Fibroblast of lung (primary cell): Measurements from ENCODE around the gene WTAP. TPM values are rescaled to one million over a fixed set of nuclear protein-coding genes. Genes with fewer than 3 reads are reported as not detected.

Source experiments
- DNase-seq, 2 donors: peaks; one replicate each; pipeline versions ENCODE4 v3.0.0 to v3.0.0-alpha.2; 2010; ENCODE audit warnings: low read depth in 2 of 2
- H2AFZ ChIP-seq: 2 replicates; pipeline ENCODE4 v1.5.1; 2012; ENCODE audit warnings: low read length, control low read depth, inconsistent platforms
- H3K27ac ChIP-seq: 2 replicates; pipeline ENCODE4 v1.5.1; 2011; ENCODE audit warnings: low read length, control low read depth; ENCODE audit not compliant: insufficient read depth
- H3K27me3 ChIP-seq: 2 replicates; pipeline ENCODE4 v1.5.1; 2011; ENCODE audit warnings: mild to moderate bottlenecking, low read length; ENCODE audit not compliant: control insufficient read depth, insufficient read depth
- H3K36me3 ChIP-seq: 2 replicates; pipeline ENCODE4 v1.5.1; 2011; ENCODE audit warnings: low read length; ENCODE audit not compliant: control insufficient read depth, insufficient read depth
- H3K4me1 ChIP-seq: 2 replicates; pipeline ENCODE4 v1.5.1; 2011; ENCODE audit warnings: low read length; ENCODE audit not compliant: control insufficient read depth, insufficient read depth; ENCODE audit errors: extremely low read depth
- H3K4me2 ChIP-seq: 2 replicates; pipeline ENCODE4 v1.5.1; 2011; ENCODE audit warnings: low read length, control low read depth; ENCODE audit not compliant: insufficient read depth; ENCODE audit errors: extremely low read depth
- H3K4me3 ChIP-seq, 4 experiments: fragments of 200-600 bp in 1 of 4; sonication (generic) in 1 of 4; replicated peaks in 1 of 4; 2 replicates each; pipeline ENCODE4 v1.5.1; 2011 to 2016; ENCODE audit warnings: low read length in 4 of 4, low read depth in 3 of 4, mild to moderate bottlenecking in 3 of 4, control low read depth in 2 of 4, inconsistent platforms in 1 of 4, mixed read lengths in 1 of 4; ENCODE audit not compliant: insufficient read depth in 1 of 4; ENCODE audit errors: control extremely low read depth in 1 of 4
- H3K79me2 ChIP-seq: 2 replicates; pipeline ENCODE4 v1.5.1; 2012; ENCODE audit warnings: mild to moderate bottlenecking, low read length, inconsistent platforms; ENCODE audit not compliant: control insufficient read depth, insufficient read depth
- H3K9ac ChIP-seq: 2 replicates; pipeline ENCODE4 v1.5.1; 2011; ENCODE audit warnings: mild to moderate bottlenecking, low read length, control low read depth; ENCODE audit not compliant: insufficient read depth
- H3K9me3 ChIP-seq: 2 replicates; pipeline ENCODE4 v1.5.1; 2012; ENCODE audit warnings: low read depth, low read length; ENCODE audit not compliant: control insufficient read depth, insufficient read depth
- H4K20me1 ChIP-seq: 2 replicates; pipeline ENCODE4 v1.5.1; 2011; ENCODE audit warnings: low read length; ENCODE audit not compliant: control insufficient read depth, insufficient read depth; ENCODE audit errors: extremely low read depth
- EZH2 ChIP-seq: IDR thresholded peaks from 2 replicates; pipeline ENCODE4 v1.5.1; 2012; ENCODE audit warnings: low read length, control low read depth, mild to moderate bottlenecking; ENCODE audit errors: missing control alignments
- polyA plus RNA-seq, 2 donors: library from polyadenylated mRNA; depleted of rRNA in 1 of 2; stranded (reverse) in 1 of 2; unstranded in 1 of 2; fragments of >200 nt; gene quantifications; 2 replicates each; pipeline ENCODE4 v1.2.1, GENCODE V29; 2011 to 2012; ENCODE audit warnings: missing spikeins in 1 of 2
- total RNA-seq: library from RNA; depleted of rRNA; stranded (reverse); fragments of >200 nt; gene quantifications from 2 replicates; pipeline ENCODE4 v1.2.1, GENCODE V29; 2014
- TF ChIP-seq, protein P1 (sequence below), 2 donors: IDR thresholded peaks in 1 of 2; conservative IDR thresholded peaks in 1 of 2; 1 replicate in 1 of 2; 2 replicates in 1 of 2; pipeline ENCODE4 v1.5.1; 2011 to 2012; ENCODE audit warnings: low read length in 2 of 2, control low read depth in 1 of 2, inconsistent platforms in 1 of 2, low read depth in 1 of 2, mild to moderate bottlenecking in 1 of 2

WTAP gene
- total and polyA plus RNA-seq, 2 donors (not counting 1 experiment from before 2014, with no cell fraction given): 52.7 to 124 TPM

DNA sequence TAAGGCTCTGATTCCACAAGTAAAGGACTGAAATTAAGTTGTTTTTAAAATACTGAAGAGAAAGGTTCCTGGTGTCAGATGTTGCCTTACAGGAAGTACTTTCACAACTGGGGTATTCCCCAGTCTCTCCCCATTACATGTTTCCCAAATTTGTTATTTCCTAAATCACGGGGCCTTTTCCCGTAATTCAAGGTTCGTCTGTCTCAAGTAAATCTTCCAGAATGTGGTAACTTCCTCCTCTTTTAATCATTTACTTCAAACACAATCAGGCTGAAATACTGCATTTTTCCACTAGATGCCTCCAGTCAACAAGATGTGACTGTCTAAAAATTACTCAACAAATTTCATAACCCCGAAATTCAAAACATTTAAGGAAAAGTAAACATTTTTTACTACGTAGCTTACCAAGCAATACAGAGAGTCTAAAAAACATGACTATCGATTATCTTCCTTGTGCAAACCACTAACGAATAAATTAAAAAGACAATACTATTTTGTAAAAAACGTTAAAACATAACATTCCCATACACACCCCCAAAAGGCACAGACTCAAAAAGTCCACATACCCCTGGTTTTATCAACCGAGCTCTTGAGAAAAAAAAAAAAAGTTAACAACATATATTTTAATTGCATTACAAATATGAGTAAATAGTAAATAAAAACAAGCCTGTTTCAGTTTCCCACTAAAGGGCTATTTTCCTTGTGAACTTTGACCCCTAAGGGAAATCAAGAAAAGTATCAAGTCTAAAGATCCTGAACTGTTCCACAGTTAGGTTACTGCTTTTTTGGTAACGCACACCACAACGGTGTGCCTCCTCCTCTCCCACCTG is 36.0 kb upstream of the WTAP start:
- Histone ChIP-seq H3K27me3 (no peaks in the 10 kb centered on the region), H3K4me2 (peak overlapping the region; percentile 65), H3K9me3 (no peaks in the 10 kb centered on the region), H3K4me3 (peak overlapping the region; percentile 70 to 93 (median 80)), H3K9ac (no peak overlapping the region), H4K20me1 (no peaks in the 10 kb centered on the region), H3K79me2 (peaks cover 21% of the 10 kb centered on the region), H2AFZ (peak overlapping the region; percentile 64), H3K4me1 (peaks cover 8% of the 10 kb centered on the region), H3K36me3 (peaks cover 3% of the 10 kb centered on the region), H3K27ac (peak overlapping the region; percentile 89)
- TF ChIP-seq EZH2: no peak
- TF ChIP-seq, protein P1, sequence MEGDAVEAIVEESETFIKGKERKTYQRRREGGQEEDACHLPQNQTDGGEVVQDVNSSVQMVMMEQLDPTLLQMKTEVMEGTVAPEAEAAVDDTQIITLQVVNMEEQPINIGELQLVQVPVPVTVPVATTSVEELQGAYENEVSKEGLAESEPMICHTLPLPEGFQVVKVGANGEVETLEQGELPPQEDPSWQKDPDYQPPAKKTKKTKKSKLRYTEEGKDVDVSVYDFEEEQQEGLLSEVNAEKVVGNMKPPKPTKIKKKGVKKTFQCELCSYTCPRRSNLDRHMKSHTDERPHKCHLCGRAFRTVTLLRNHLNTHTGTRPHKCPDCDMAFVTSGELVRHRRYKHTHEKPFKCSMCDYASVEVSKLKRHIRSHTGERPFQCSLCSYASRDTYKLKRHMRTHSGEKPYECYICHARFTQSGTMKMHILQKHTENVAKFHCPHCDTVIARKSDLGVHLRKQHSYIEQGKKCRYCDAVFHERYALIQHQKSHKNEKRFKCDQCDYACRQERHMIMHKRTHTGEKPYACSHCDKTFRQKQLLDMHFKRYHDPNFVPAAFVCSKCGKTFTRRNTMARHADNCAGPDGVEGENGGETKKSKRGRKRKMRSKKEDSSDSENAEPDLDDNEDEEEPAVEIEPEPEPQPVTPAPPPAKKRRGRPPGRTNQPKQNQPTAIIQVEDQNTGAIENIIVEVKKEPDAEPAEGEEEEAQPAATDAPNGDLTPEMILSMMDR (conservative IDR thresholded peaks at IDR 0.05 in 1 of 2, IDR thresholded peaks at IDR 0.05 in 1 of 2; ENCODE audit: low read depth in 1 of 2, low read length in 2 of 2): peak; percentile 55 to 80
- DNase-seq: peak; percentile 75 to 94

DNA sequence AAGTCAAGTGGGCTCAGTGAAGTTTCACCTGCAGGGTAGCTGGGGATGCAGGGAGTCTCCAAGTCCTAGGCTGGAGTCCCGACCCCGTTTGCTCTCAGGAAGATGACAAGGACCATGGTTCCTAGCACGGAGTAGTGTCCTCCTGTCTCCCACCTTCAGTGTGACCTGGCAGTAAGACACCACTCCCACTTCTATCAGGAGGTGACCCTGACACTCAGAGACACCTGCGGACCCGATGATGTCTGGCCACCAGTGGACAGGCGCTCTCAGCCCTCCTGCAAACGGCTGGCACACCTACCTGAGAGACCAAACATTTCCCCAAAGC is 35.4 kb upstream of the WTAP start:
- no peak overlapping the region for H2AFZ ChIP-seq
- H3K4me3 ChIP-seq: peak overlapping the region; percentile 70 to 93 (median 80)
- H4K20me1 ChIP-seq: no peaks in the 10 kb centered on the region
- peaks cover 3% of the 10 kb centered on the region for H3K36me3 ChIP-seq
- H3K4me2 ChIP-seq: peak overlapping the region; percentile 65
- H3K9me3 ChIP-seq: no peaks in the 10 kb centered on the region
- H3K27me3 ChIP-seq: no peaks in the 10 kb centered on the region
- DNase-seq: no peak
- peaks cover 8% of the 10 kb centered on the region for H3K4me1 ChIP-seq
- peaks cover 21% of the 10 kb centered on the region for H3K79me2 ChIP-seq
- H3K9ac ChIP-seq: no peak overlapping the region
- peak overlapping the region; percentile 89 for H3K27ac ChIP-seq
- TF ChIP-seq, protein P1 (conservative IDR thresholded peaks at IDR 0.05 in 1 of 2, IDR thresholded peaks at IDR 0.05 in 1 of 2; ENCODE audit: low read depth in 1 of 2, low read length in 2 of 2): no peak
- no peak for TF ChIP-seq EZH2

- Histone ChIP-seq H3K9me3 (no peaks in the 10 kb centered on the region), H3K27ac (peak overlapping the region; percentile 89), H3K27me3 (no peaks in the 10 kb centered on the region), H2AFZ (peak overlapping the region; percentile 67), H4K20me1 (no peaks in the 10 kb centered on the region), H3K9ac (peak overlapping the region; percentile 83), H3K36me3 (no peaks in the 10 kb centered on the region), H3K79me2 (peaks cover 21% of the 10 kb centered on the region), H3K4me1 (peaks cover 8% of the 10 kb centered on the region), H3K4me3 (peak overlapping the region; percentile 70 to 93 (median 80)), H3K4me2 (peak overlapping the region; percentile 65)
- peak; percentile 47 to 60 for DNase-seq
- TF ChIP-seq EZH2: no peak
- TF ChIP-seq, protein P1 (conservative IDR thresholded peaks at IDR 0.05 in 1 of 2, IDR thresholded peaks at IDR 0.05 in 1 of 2; ENCODE audit: low read depth in 1 of 2, low read length in 2 of 2): no peak
Measured at GRCh38 chr6:159692303-159693127, 34.8 kb upstream of the WTAP start.
